Prostate gland (tissue), 2 donors: ENCODE measurements around the gene CDH11. TPM values are rescaled to one million over a fixed set of nuclear protein-coding genes. Genes with fewer than 3 reads are reported as not detected.
A peak's percentile ranks its signal among the peaks of the same experiment; 100 is the strongest.

Source experiments
- DNase-seq: peaks from one replicate; pipeline ENCODE4 v3.0.0-alpha.2; 2019; ENCODE audit warnings: low spot score
- H3K27ac ChIP-seq, 2 donors: fragments of 200-600 bp; sonication (generic); 2 replicates each; pipeline ENCODE4 v1.5.1; 2017 to 2019
- H3K27me3 ChIP-seq: fragments of 200-600 bp; sonication (generic); replicated peaks from 2 replicates; pipeline ENCODE4 v1.5.1; 2019; ENCODE audit not compliant: insufficient read depth
- H3K36me3 ChIP-seq, 2 donors: fragments of 200-600 bp; sonication (generic); 1 replicate in 1 of 2; 2 replicates in 1 of 2; pipeline versions ENCODE4 v1.5.1 to v1.8.1; 2017 to 2019
- H3K4me1 ChIP-seq: fragments of 200-600 bp; sonication (generic); replicated peaks from 2 replicates; pipeline ENCODE4 v1.5.1; 2019
- H3K4me3 ChIP-seq, 2 donors: fragments of 200-600 bp; sonication (generic); 2 replicates each; pipeline ENCODE4 v1.5.1; 2017 to 2019
- H3K9me3 ChIP-seq: fragments of 200-600 bp; sonication (generic); 2 replicates; pipeline ENCODE4 v1.5.1; 2017
- CTCF ChIP-seq, 4 experiments: fragments of 200-600 bp in 2 of 4; fragments of 450-650 bp in 2 of 4; sonication (generic) in 2 of 4; IDR thresholded peaks; 1 replicate in 3 of 4; 2 replicates in 1 of 4; pipeline ENCODE4 v1.5.1; 2016 to 2019; ENCODE audit warnings: antibody characterized with exemption in 4 of 4, mild to moderate bottlenecking in 2 of 4, moderate library complexity in 2 of 4
- POLR2A ChIP-seq: fragments of 450-650 bp; IDR thresholded peaks from one replicate; pipeline ENCODE4 v1.6.1; 2016; ENCODE audit warnings: antibody characterized with exemption, mild to moderate bottlenecking
- POLR2AphosphoS5 ChIP-seq: sonication (generic); formaldehyde crosslinking; IDR thresholded peaks from one replicate; pipeline ENCODE4 v1.6.1; 2017; ENCODE audit warnings: antibody characterized with exemption
- WGBS: methylation state at CpG from one replicate; pipeline ENCODE4 v1.1.5; 2018; 5-methylcytosine and 5-hydroxymethylcytosine counted together
- intact Hi-C: fragments of 100-400 bp; cut with DNase I; formaldehyde crosslinking; loops from one replicate; pipeline ENCODE4 v1.14.2; 2022
- total RNA-seq, 2 donors: library from RNA; depleted of rRNA; stranded (reverse); fragments of >200 nt; gene quantifications; one replicate each; pipeline ENCODE4 v1.1.0, GENCODE V29; 2016

The CDH11 gene
- total RNA-seq, 2 donors from 2014 or later, result 24.2 to 70.5 TPM

DNA sequence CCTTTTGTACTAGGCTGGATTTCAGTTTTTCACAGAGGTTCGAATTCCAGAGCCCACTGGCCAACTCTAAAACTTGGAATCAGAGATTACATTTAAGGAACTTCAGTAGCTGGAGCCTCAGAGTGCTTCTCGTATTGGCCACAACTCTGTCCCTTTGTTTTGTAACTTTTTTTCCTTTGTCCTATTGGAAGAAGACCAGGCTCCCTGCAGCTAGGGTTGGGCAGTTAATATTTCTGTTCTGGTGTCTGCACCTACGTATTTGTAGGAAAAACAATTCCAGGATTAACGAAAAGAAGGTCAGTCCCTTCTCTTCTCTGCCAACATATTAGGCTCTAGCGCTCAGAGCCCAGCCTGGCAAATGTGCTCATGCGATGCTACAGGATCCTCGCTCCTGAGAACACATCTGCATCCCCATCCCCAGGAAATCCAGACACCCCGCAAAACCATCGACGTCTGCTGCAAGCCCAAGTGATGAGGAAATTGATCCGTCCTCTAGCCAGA lies 1.9 kb downstream of the CDH11 start:
- no peak for TF ChIP-seq CTCF (IDR thresholded peaks at IDR 0.05)
- TF ChIP-seq POLR2AphosphoS5, result no peak
- H3K27ac ChIP-seq, result peak overlapping the region; percentile 78 to 86
- H3K4me3 ChIP-seq, result peak overlapping the region; percentile 44 to 49
- intact Hi-C loops, result loop anchor here (5.0 to 10.0 kb wide), 5 partner anchors 185 to 1655 kb away; no protein-coding TSS in a partner anchor
- 32% methylated on average over 11 of the region's 11 CpGs for WGBS
- H3K9me3 ChIP-seq, result no peaks in the 10 kb centered on the region
- H3K4me1 ChIP-seq, result peaks cover 5% of the 10 kb centered on the region
- no peaks in the 10 kb centered on the region for H3K36me3 ChIP-seq
- no peaks in the 10 kb centered on the region for H3K27me3 ChIP-seq
- no peak for DNase-seq

- no peaks in the 10 kb centered on the region for H3K36me3 ChIP-seq
- no peak overlapping the region for H3K27ac ChIP-seq
- DNase-seq, result no peak
- no peak overlapping the region for H3K4me3 ChIP-seq
- no peaks in the 10 kb centered on the region for H3K27me3 ChIP-seq
- no peaks in the 10 kb centered on the region for H3K9me3 ChIP-seq
- no peak for TF ChIP-seq POLR2AphosphoS5
- TF ChIP-seq CTCF (IDR thresholded peaks at IDR 0.05), result no peak
- TF ChIP-seq POLR2A, result no peak
- H3K4me1 ChIP-seq, result peaks cover 5% of the 10 kb centered on the region
- 57% methylated on average over 2 of the region's 2 CpGs for WGBS
- intact Hi-C loops, result loop anchor here (10.0 kb wide), 3 partner anchors 645 to 1655 kb away; no protein-coding TSS in a partner anchor
These were observed 2.4 kb downstream of the CDH11 start for GRCh38 chr16:65119435-65119834.

DNA sequence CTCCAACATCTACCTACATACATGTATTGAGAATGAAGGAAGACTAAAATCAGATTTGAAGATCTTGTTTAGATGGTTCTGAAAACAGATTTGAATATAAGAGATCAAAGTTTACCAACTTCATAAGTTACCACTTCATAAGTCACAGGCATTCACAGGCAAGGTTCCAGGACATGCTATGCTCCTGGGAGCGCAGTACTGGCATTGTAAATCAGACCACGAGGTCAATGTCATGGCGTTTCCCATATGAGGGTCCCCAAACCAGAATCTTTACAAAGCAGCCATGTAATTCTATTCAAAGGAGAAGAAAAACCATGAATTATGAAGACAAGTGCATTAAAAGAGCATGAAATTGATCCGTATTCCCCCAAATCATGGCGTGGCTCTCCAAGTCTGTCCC lies 3.0 kb downstream of the CDH11 start:
- no peaks in the 10 kb centered on the region for H3K36me3 ChIP-seq
- no peak for DNase-seq
- no peak for TF ChIP-seq CTCF (IDR thresholded peaks at IDR 0.05)
- no peak for TF ChIP-seq POLR2A
- TF ChIP-seq POLR2AphosphoS5, result no peak
- intact Hi-C loops, result loop anchor here (10.0 kb wide), 3 partner anchors 644 to 1654 kb away; no protein-coding TSS in a partner anchor
- H3K27me3 ChIP-seq, result no peaks in the 10 kb centered on the region
- no peak overlapping the region for H3K27ac ChIP-seq
- peaks cover 5% of the 10 kb centered on the region for H3K4me1 ChIP-seq
- H3K4me3 ChIP-seq, result no peak overlapping the region
- H3K9me3 ChIP-seq, result no peaks in the 10 kb centered on the region
- 49% methylated on average over 5 of the region's 5 CpGs for WGBS

GRCh38 chr16:65117811-65118448 lies 3.9 kb downstream of the CDH11 start:
- Histone ChIP-seq H3K4me3 (no peak overlapping the region), H3K27me3 (no peaks in the 10 kb centered on the region), H3K9me3 (no peaks in the 10 kb centered on the region), H3K27ac (no peak overlapping the region), H3K36me3 (no peaks in the 10 kb centered on the region), H3K4me1 (peaks cover 5% of the 10 kb centered on the region)
- 5% methylated on average over 8 of the region's 8 CpGs for WGBS
- TF ChIP-seq CTCF (IDR thresholded peaks at IDR 0.05) (peak; percentile 50 to 81 (median 78)), POLR2AphosphoS5 (peak; percentile 19), POLR2A (no peak)
- peak; percentile 62 for DNase-seq
- intact Hi-C loops, result loop anchor here (2.0 to 10.0 kb wide), 4 partner anchors 49 to 1653 kb away; no protein-coding TSS in a partner anchor
